MCF 10A (cell line): ENCODE data around the gene SLC15A1. TPM values are rescaled to one million over a fixed set of nuclear protein-coding genes. Genes with fewer than 3 reads are reported as not detected.

Source experiments
- BruUV-seq: library from RNA; stranded (reverse); fragments of 400-500 nt; replicated peaks from 2 replicates; lab custom pipeline; 2021; lab: Mats Ljungman, UMichigan
- CTCF ChIA-PET: fragments of 300-600 bp; sonication (Branson Sonifier 250); formaldehyde crosslinking; extraction: SDS; loops from one replicate; lab custom pipeline; 2021; ENCODE audit warnings: antibody characterized with exemption, inconsistent platforms; lab: Yijun Ruan, JAX
- POLR2A ChIA-PET: fragments of 300-600, 350-650 bp; sonication (Branson Sonifier 250); formaldehyde crosslinking; extraction: SDS; loops from one replicate; lab custom pipeline; 2020; ENCODE audit warnings: antibody characterized with exemption, inconsistent platforms; lab: Yijun Ruan, JAX
- DNase-seq: peaks from one replicate; pipeline ENCODE4 v3.0.0-alpha.2; 2018; ENCODE audit not compliant: unreplicated experiment
- H3K27ac Mint-ChIP-seq: one replicate; pipeline ENCODE4 v1.8.0; 2022; ENCODE audit warnings: mild to moderate bottlenecking, low read depth, mixed read lengths; ENCODE audit not compliant: unreplicated experiment
- H3K27me3 Mint-ChIP-seq: one replicate; pipeline ENCODE4 v1.8.0; 2022; ENCODE audit warnings: mixed read lengths; ENCODE audit not compliant: insufficient read depth, unreplicated experiment
- H3K36me3 Mint-ChIP-seq: one replicate; pipeline ENCODE4 v1.8.0; 2022; ENCODE audit warnings: mild to moderate bottlenecking, moderate library complexity, mixed read lengths; ENCODE audit not compliant: insufficient read depth, unreplicated experiment
- H3K4me1 Mint-ChIP-seq: one replicate; pipeline ENCODE4 v1.8.0; 2022; ENCODE audit warnings: mixed read lengths; ENCODE audit not compliant: insufficient read depth, unreplicated experiment
- H3K4me3 Mint-ChIP-seq: one replicate; pipeline ENCODE4 v1.8.0; 2022; ENCODE audit warnings: mild to moderate bottlenecking, moderate library complexity, mixed read lengths; ENCODE audit not compliant: unreplicated experiment
- H3K9me3 Mint-ChIP-seq: one replicate; pipeline ENCODE4 v1.8.0; 2022; ENCODE audit warnings: mixed read lengths; ENCODE audit not compliant: unreplicated experiment
- CTCF ChIP-seq: fragments of 200-600 bp; IDR thresholded peaks from one replicate; pipeline ENCODE4 v1.8.0; 2022; ENCODE audit warnings: antibody characterized with exemption, mild to moderate bottlenecking; ENCODE audit not compliant: unreplicated experiment
- intact Hi-C: fragments of 100-400 bp; cut with micrococcal nuclease; formaldehyde crosslinking; loops from 2 replicates; pipeline ENCODE4 v1.14.1; 2022
- total RNA-seq: library from RNA; stranded (reverse); gene quantifications from 2 replicates; pipeline ENCODE4 v1.2.3, GENCODE V29; 2022

SLC15A1 gene
- total RNA-seq, 1 experiment from 2014 or later = not detected

- H3K36me3 Mint-ChIP-seq = no peaks in the 10 kb centered on the region
- CTCF ChIA-PET = interaction anchor here (0.8 kb wide), 1 partner anchor 124 kb away, joined by 3 read pairs; no protein-coding TSS in a partner anchor
- BruUV-seq = no TSS peak
- H3K4me1 Mint-ChIP-seq = no peaks in the 10 kb centered on the region
- H3K27me3 Mint-ChIP-seq = no peaks in the 10 kb centered on the region
- H3K27ac Mint-ChIP-seq = no peak overlapping the region
- intact Hi-C loops = no loop called here
- POLR2A ChIA-PET = no interaction called here
- DNase-seq = no peak
- peaks cover 7% of the 10 kb centered on the region for H3K9me3 Mint-ChIP-seq
- TF ChIP-seq CTCF = no peak
- no peak overlapping the region for H3K4me3 Mint-ChIP-seq
Measured at GRCh38 chr13:98731038-98731437, 21.4 kb downstream of the SLC15A1 start.

- Mint-ChIP-seq H3K4me3 (no peak overlapping the region), H3K36me3 (no peaks in the 10 kb centered on the region), H3K4me1 (no peaks in the 10 kb centered on the region), H3K9me3 (peaks cover 7% of the 10 kb centered on the region), H3K27me3 (no peaks in the 10 kb centered on the region), H3K27ac (no peak overlapping the region)
- intact Hi-C loops = no loop called here
- no peak for TF ChIP-seq CTCF
- no TSS peak for BruUV-seq
- ChIA-PET POLR2A (no interaction called here), CTCF (interaction anchor here (0.8 to 1.7 kb wide), 2 partner anchors 14 to 123 kb away, joined by 3 read pairs; no protein-coding TSS in a partner anchor)
- no peak for DNase-seq
Measured at GRCh38 chr13:98730441-98730840, 22.0 kb downstream of the SLC15A1 start.

GRCh38 chr13:98729658-98730057 is 22.8 kb downstream of the SLC15A1 start:
- CTCF ChIA-PET = interaction anchor here (1.7 kb wide), 1 partner anchor 13 kb away, joined by 3 read pairs; no protein-coding TSS in a partner anchor
- Mint-ChIP-seq H3K27ac (no peak overlapping the region), H3K9me3 (peaks cover 7% of the 10 kb centered on the region), H3K36me3 (no peaks in the 10 kb centered on the region), H3K4me1 (no peaks in the 10 kb centered on the region), H3K4me3 (no peak overlapping the region), H3K27me3 (no peaks in the 10 kb centered on the region)
- TF ChIP-seq CTCF = no peak
- no peak for DNase-seq
- POLR2A ChIA-PET = interaction anchor here (0.6 kb wide), 1 partner anchor 907 kb away, joined by 3 read pairs; no protein-coding TSS in a partner anchor
- intact Hi-C loops = no loop called here
- BruUV-seq = no TSS peak

- Mint-ChIP-seq H3K4me3 (no peak overlapping the region), H3K36me3 (no peaks in the 10 kb centered on the region), H3K9me3 (peaks cover under 1% of the 10 kb centered on the region), H3K27me3 (no peaks in the 10 kb centered on the region), H3K27ac (no peak overlapping the region), H3K4me1 (no peaks in the 10 kb centered on the region)
- BruUV-seq = no TSS peak
- intact Hi-C loops = no loop called here
- POLR2A ChIA-PET = no interaction called here
- DNase-seq = no peak
- CTCF ChIA-PET = interaction anchor here (0.6 to 1.2 kb wide), 4 partner anchors 43 to 859 kb away, joined by 3 to 7 read pairs (median 3); no protein-coding TSS in a partner anchor
- no peak for TF ChIP-seq CTCF
Measured at GRCh38 chr13:98722958-98723357, 29.5 kb downstream of the SLC15A1 start.
